GM23338 (cell line): ENCODE data around the gene SLC26A6. TPM values are rescaled to one million over a fixed set of nuclear protein-coding genes. Genes with fewer than 3 reads are reported as not detected.

ENCODE experiments used
- ATAC-seq: fragments of 200-7000 bp; cut with Tn5 transposase; 3 replicates; pipeline ENCODE4 v1.9.1; 2020
- DNase-seq: peaks from one replicate; pipeline ENCODE4 v3.0.0-alpha.2; 2015; ENCODE audit warnings: low spot score
- H2AFZ ChIP-seq: fragments of 200-600 bp; sonication (generic); 2 replicates; pipeline ENCODE4 v1.8.0; 2016; ENCODE audit warnings: antibody characterized with exemption, mild to moderate bottlenecking, moderate library complexity
- H3F3A ChIP-seq: fragments of 200-600 bp; sonication (generic); replicated peaks from 2 replicates; pipeline ENCODE4 v1.8.0; 2017; ENCODE audit warnings: antibody characterized with exemption, mixed run types, low read depth
- H3K27ac ChIP-seq: fragments of 200-600 bp; sonication (generic); 2 replicates; pipeline ENCODE4 v1.6.1; 2016; ENCODE audit warnings: low read depth
- H3K27me3 ChIP-seq: fragments of 200-600 bp; sonication (generic); 2 replicates; pipeline ENCODE4 v1.8.0; 2016; ENCODE audit warnings: mild to moderate bottlenecking, mixed run types, moderate library complexity; ENCODE audit not compliant: insufficient read depth
- H3K36me3 ChIP-seq: fragments of 200-600 bp; sonication (generic); 2 replicates; pipeline ENCODE4 v1.8.0; 2016; ENCODE audit warnings: mild to moderate bottlenecking; ENCODE audit not compliant: insufficient read depth
- H3K4me1 ChIP-seq: fragments of 200-600 bp; sonication (generic); 2 replicates; pipeline ENCODE4 v1.8.0; 2016; ENCODE audit warnings: mild to moderate bottlenecking, moderate library complexity; ENCODE audit not compliant: insufficient read depth
- H3K4me2 ChIP-seq: fragments of 200-600 bp; sonication (generic); 2 replicates; pipeline ENCODE4 v1.7.1; 2017; ENCODE audit warnings: mixed run types
- H3K4me3 ChIP-seq: fragments of 200-600 bp; sonication (generic); 2 replicates; pipeline ENCODE4 v1.6.1; 2016; ENCODE audit warnings: mixed run types
- H3K79me2 ChIP-seq: fragments of 200-600 bp; sonication (generic); replicated peaks from 2 replicates; pipeline ENCODE4 v1.8.0; 2017; ENCODE audit warnings: mild to moderate bottlenecking; ENCODE audit not compliant: insufficient read depth
- H3K9me2 ChIP-seq: fragments of 200-600 bp; sonication (generic); 2 replicates; pipeline ENCODE4 v1.8.0; 2017; ENCODE audit not compliant: insufficient read depth
- H4K20me1 ChIP-seq: fragments of 200-600 bp; sonication (generic); replicated peaks from 2 replicates; pipeline ENCODE4 v1.8.0; 2017; ENCODE audit warnings: mild to moderate bottlenecking; ENCODE audit not compliant: insufficient read depth
- H3K27ac Mint-ChIP-seq: 2 replicates; pipeline ENCODE4 v1.8.0; 2020; ENCODE audit warnings: inconsistent platforms, mild to moderate bottlenecking, moderate library complexity, mixed read lengths
- H3K27me3 Mint-ChIP-seq: 3 replicates; pipeline ENCODE4 v1.8.0; 2022; ENCODE audit warnings: low read depth, mild to moderate bottlenecking, moderate library complexity, mixed read lengths, inconsistent platforms; ENCODE audit not compliant: insufficient read depth, poor library complexity
- H3K36me3 Mint-ChIP-seq: 3 replicates; pipeline ENCODE4 v1.8.0; 2021; ENCODE audit warnings: low read depth, mild to moderate bottlenecking, inconsistent platforms, moderate library complexity, mixed read lengths
- H3K4me1 Mint-ChIP-seq: 3 replicates; pipeline ENCODE4 v1.8.0; 2020; ENCODE audit warnings: mild to moderate bottlenecking, inconsistent platforms, mixed read lengths
- H3K4me3 Mint-ChIP-seq: 3 replicates; pipeline ENCODE4 v1.8.0; 2021; ENCODE audit warnings: moderate library complexity, mild to moderate bottlenecking, inconsistent platforms, mixed read lengths
- H3K9me3 Mint-ChIP-seq: 3 replicates; pipeline ENCODE4 v1.8.0; 2020; ENCODE audit warnings: moderate library complexity, mild to moderate bottlenecking, inconsistent platforms, mixed read lengths
- EZH2phosphoT487 ChIP-seq: fragments of 200-600 bp; sonication (generic); IDR thresholded peaks from one replicate; pipeline ENCODE4 v1.8.1; 2018; ENCODE audit warnings: antibody characterized with exemption; ENCODE audit not compliant: unreplicated experiment
- NANOG ChIP-seq: IDR thresholded peaks from 2 replicates; pipeline ENCODE4 v1.6.1; 2016; ENCODE audit warnings: antibody characterized with exemption, borderline replicate concordance
- polyA plus RNA-seq: library from polyadenylated mRNA; unstranded; fragments of >200 nt; fragmentation: Nextera tagmentation; extraction: Ambion mirVana; gene quantifications from 2 replicates; pipeline ENCODE4 v1.2.1, GENCODE V29; 2016
- total RNA-seq: library from RNA; depleted of rRNA; stranded (reverse); fragments of >200 nt; shearing (Covaris generic); gene quantifications from 2 replicates; pipeline ENCODE4 v1.2.3, GENCODE V29; 2014
- TF ChIP-seq, protein P1 (sequence below): fragments of 250-450 bp; sonication (Bioruptor Pico); IDR thresholded peaks from 2 replicates; pipeline ENCODE4 v1.5.0; 2020; ENCODE audit warnings: mild to moderate bottlenecking, moderate library complexity
- TF ChIP-seq, protein P2 (sequence below), 2 experiments: fragments of 200-600 bp in 1 of 2; sonication (generic) in 1 of 2; conservative IDR thresholded peaks; 2 replicates each; pipeline versions ENCODE4 v1.5.1 to v1.6.1; 2016 to 2017; ENCODE audit warnings: antibody characterized with exemption in 2 of 2, low read depth in 2 of 2, mild to moderate bottlenecking in 2 of 2, moderate library complexity in 1 of 2

SLC26A6 gene
- total and polyA plus RNA-seq, 2 experiments from 2014 or later, result 34.3 to 96.4 TPM

DNA sequence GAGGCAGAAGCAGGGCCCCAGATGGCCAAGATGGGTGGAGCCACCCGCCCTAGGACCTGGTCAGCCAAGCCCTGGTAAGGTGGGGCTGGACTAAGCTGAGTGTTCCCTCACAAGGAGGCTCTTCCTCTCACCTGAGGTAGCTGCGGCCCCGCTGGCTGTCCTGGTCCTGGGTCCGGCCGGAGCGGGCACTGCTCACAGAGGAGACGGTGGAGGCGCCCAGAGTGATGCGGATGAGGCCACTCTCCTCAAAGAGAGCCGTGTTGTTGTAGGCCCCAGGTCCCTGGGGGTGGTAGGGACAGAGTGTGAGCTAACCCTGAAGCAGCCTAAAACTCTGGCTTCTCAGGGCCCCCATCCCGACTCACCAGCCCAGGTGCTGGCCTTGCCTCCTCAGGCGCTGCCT, 7.3 kb upstream of the SLC26A6 start:
- Mint-ChIP-seq H3K4me1 (peaks cover 8% of the 10 kb centered on the region), H3K27me3 (peaks cover 15% of the 10 kb centered on the region), H3K36me3 (peaks cover 34% of the 10 kb centered on the region), H3K9me3 (no peaks in the 10 kb centered on the region), H3K27ac (no peak overlapping the region), H3K4me3 (no peak overlapping the region)
- H3K4me3 ChIP-seq, result no peak overlapping the region
- no peaks in the 10 kb centered on the region; the same call in 1 of the 2 replicates for H3F3A ChIP-seq
- H3K79me2 ChIP-seq, result no peaks in the 10 kb centered on the region
- no peaks in the 10 kb centered on the region for H3K27me3 ChIP-seq
- no peaks in the 10 kb centered on the region for H4K20me1 ChIP-seq
- H3K4me2 ChIP-seq, result no peak overlapping the region
- no peak for ATAC-seq
- no peak overlapping the region for H2AFZ ChIP-seq
- H3K27ac ChIP-seq, result no peak overlapping the region
- TF ChIP-seq EZH2phosphoT487, result no peak
- TF ChIP-seq, protein P1, sequence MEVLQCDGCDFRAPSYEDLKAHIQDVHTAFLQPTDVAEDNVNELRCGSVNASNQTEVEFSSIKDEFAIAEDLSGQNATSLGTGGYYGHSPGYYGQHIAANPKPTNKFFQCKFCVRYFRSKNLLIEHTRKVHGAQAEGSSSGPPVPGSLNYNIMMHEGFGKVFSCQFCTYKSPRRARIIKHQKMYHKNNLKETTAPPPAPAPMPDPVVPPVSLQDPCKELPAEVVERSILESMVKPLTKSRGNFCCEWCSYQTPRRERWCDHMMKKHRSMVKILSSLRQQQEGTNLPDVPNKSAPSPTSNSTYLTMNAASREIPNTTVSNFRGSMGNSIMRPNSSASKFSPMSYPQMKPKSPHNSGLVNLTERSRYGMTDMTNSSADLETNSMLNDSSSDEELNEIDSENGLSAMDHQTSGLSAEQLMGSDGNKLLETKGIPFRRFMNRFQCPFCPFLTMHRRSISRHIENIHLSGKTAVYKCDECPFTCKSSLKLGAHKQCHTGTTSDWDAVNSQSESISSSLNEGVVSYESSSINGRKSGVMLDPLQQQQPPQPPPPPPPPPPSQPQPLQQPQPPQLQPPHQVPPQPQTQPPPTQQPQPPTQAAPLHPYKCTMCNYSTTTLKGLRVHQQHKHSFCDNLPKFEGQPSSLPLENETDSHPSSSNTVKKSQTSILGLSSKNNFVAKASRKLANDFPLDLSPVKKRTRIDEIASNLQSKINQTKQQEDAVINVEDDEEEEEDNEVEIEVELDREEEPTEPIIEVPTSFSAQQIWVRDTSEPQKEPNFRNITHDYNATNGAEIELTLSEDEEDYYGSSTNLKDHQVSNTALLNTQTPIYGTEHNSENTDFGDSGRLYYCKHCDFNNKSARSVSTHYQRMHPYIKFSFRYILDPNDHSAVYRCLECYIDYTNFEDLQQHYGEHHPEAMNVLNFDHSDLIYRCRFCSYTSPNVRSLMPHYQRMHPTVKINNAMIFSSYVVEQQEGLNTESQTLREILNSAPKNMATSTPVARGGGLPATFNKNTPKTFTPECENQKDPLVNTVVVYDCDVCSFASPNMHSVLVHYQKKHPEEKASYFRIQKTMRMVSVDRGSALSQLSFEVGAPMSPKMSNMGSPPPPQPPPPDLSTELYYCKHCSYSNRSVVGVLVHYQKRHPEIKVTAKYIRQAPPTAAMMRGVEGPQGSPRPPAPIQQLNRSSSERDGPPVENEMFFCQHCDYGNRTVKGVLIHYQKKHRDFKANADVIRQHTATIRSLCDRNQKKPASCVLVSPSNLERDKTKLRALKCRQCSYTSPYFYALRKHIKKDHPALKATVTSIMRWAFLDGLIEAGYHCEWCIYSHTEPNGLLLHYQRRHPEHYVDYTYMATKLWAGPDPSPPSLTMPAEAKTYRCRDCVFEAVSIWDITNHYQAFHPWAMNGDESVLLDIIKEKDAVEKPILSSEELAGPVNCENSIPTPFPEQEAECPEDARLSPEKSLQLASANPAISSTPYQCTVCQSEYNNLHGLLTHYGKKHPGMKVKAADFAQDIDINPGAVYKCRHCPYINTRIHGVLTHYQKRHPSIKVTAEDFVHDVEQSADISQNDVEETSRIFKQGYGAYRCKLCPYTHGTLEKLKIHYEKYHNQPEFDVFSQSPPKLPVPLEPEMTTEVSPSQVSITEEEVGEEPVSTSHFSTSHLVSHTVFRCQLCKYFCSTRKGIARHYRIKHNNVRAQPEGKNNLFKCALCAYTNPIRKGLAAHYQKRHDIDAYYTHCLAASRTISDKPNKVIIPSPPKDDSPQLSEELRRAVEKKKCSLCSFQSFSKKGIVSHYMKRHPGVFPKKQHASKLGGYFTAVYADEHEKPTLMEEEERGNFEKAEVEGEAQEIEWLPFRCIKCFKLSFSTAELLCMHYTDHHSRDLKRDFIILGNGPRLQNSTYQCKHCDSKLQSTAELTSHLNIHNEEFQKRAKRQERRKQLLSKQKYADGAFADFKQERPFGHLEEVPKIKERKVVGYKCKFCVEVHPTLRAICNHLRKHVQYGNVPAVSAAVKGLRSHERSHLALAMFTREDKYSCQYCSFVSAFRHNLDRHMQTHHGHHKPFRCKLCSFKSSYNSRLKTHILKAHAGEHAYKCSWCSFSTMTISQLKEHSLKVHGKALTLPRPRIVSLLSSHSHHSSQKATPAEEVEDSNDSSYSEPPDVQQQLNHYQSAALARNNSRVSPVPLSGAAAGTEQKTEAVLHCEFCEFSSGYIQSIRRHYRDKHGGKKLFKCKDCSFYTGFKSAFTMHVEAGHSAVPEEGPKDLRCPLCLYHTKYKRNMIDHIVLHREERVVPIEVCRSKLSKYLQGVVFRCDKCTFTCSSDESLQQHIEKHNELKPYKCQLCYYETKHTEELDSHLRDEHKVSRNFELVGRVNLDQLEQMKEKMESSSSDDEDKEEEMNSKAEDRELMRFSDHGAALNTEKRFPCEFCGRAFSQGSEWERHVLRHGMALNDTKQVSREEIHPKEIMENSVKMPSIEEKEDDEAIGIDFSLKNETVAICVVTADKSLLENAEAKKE (CRISPR knock-in tag), result no peak
- no peaks in the 10 kb centered on the region for H3K9me2 ChIP-seq
- no peak for DNase-seq
- no peaks in the 10 kb centered on the region; the same call in 1 of the 2 replicates for H3K36me3 ChIP-seq
- H3K4me1 ChIP-seq, result no peaks in the 10 kb centered on the region; the same call in 1 of the 2 replicates

DNA sequence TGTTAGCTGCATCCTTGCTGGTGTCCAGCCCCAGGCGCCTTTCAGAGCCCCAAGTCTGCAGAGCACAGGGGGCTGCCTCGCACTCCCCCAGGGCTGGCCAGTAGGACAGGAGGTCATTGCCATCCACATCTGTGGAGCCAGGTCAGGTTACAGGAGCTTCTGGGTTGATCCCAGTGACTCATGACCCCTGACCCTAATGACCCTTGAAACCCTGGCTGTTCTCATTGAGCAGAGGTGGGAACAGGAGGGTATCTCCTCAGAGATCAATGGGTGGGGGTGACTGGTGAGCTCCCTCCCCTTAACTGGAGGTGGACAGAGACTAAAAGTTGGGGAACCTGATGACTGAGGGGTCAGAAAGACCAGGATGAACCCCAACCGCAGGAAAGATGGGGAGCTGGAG, 6.1 kb upstream of the SLC26A6 start:
- H3K4me2 ChIP-seq, result no peak overlapping the region
- Mint-ChIP-seq H3K27ac (no peak overlapping the region), H3K27me3 (peaks cover 17% of the 10 kb centered on the region), H3K4me1 (peaks cover 20% of the 10 kb centered on the region), H3K9me3 (no peaks in the 10 kb centered on the region), H3K4me3 (no peak overlapping the region), H3K36me3 (peaks cover 38% of the 10 kb centered on the region)
- H2AFZ ChIP-seq, result no peak overlapping the region
- H3K4me3 ChIP-seq, result no peak overlapping the region
- no peaks in the 10 kb centered on the region for H3K27me3 ChIP-seq
- H3K27ac ChIP-seq, result no peak overlapping the region
- DNase-seq (no peak), ATAC-seq (no peak)
- no peaks in the 10 kb centered on the region; the same call in 1 of the 2 replicates for H3F3A ChIP-seq
- peaks cover 9% of the 10 kb centered on the region for H3K4me1 ChIP-seq
- H3K36me3 ChIP-seq, result no peaks in the 10 kb centered on the region; the same call in 1 of the 2 replicates
- H4K20me1 ChIP-seq, result no peaks in the 10 kb centered on the region
- no peaks in the 10 kb centered on the region for H3K9me2 ChIP-seq
- H3K79me2 ChIP-seq, result no peaks in the 10 kb centered on the region
- no peak for TF ChIP-seq NANOG
- TF ChIP-seq, protein P2, sequence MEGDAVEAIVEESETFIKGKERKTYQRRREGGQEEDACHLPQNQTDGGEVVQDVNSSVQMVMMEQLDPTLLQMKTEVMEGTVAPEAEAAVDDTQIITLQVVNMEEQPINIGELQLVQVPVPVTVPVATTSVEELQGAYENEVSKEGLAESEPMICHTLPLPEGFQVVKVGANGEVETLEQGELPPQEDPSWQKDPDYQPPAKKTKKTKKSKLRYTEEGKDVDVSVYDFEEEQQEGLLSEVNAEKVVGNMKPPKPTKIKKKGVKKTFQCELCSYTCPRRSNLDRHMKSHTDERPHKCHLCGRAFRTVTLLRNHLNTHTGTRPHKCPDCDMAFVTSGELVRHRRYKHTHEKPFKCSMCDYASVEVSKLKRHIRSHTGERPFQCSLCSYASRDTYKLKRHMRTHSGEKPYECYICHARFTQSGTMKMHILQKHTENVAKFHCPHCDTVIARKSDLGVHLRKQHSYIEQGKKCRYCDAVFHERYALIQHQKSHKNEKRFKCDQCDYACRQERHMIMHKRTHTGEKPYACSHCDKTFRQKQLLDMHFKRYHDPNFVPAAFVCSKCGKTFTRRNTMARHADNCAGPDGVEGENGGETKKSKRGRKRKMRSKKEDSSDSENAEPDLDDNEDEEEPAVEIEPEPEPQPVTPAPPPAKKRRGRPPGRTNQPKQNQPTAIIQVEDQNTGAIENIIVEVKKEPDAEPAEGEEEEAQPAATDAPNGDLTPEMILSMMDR (conservative IDR thresholded peaks at IDR 0.05; ENCODE audit: low read depth in 2 of 2), result no peak
- TF ChIP-seq, protein P1 (CRISPR knock-in tag), result no peak
